Heart right ventricle (tissue), 16 donors: ENCODE results near the gene IP6K2. TPM values are rescaled to one million over a fixed set of nuclear protein-coding genes. Genes with fewer than 3 reads are reported as not detected.
"Not testable (repeated sequence)": the region's sequence is repeated elsewhere in the genome, so short reads cannot be mapped to it uniquely, and the experiment has no call there.

ENCODE experiments used
- ATAC-seq, 8 donors: fragments of 200-7000 bp; cut with Tn5 transposase; one replicate each; pipeline ENCODE4 v1.9.1; 2020; ENCODE audit warnings: mild to moderate bottlenecking in 8 of 8, moderate library complexity in 8 of 8, moderate number of reproducible peaks in 1 of 8
- DNase-seq, 2 donors: peaks; one replicate each; pipeline ENCODE4 v3.0.0-alpha.2; 2020
- H3K27ac ChIP-seq, 10 donors: fragments of 200-600 bp; sonication (generic) in 2 of 10; one replicate each; pipeline versions ENCODE4 v1.5.0 to v1.8.0; 2020 to 2022; ENCODE audit warnings: mild to moderate bottlenecking in 3 of 10
- H3K27me3 ChIP-seq, 7 donors: fragments of 200-600 bp; one replicate each; pipeline ENCODE4 v1.8.0; 2021 to 2022; ENCODE audit warnings: mild to moderate bottlenecking in 2 of 7
- H3K36me3 ChIP-seq, 9 donors: fragments of 200-600 bp; sonication (generic) in 1 of 9; one replicate each; pipeline versions ENCODE4 v1.5.0 to v1.8.0; 2020 to 2022; ENCODE audit warnings: mild to moderate bottlenecking in 2 of 9
- H3K4me1 ChIP-seq, 9 donors: fragments of 200-600 bp; sonication (generic) in 1 of 9; one replicate each; pipeline versions ENCODE4 v1.5.0 to v1.8.0; 2020 to 2022; ENCODE audit warnings: mild to moderate bottlenecking in 4 of 9
- H3K4me3 ChIP-seq, 10 donors: fragments of 200-600 bp; sonication (generic) in 2 of 10; one replicate each; pipeline versions ENCODE4 v1.5.0 to v1.8.0; 2020 to 2022; ENCODE audit warnings: mild to moderate bottlenecking in 7 of 10, moderate library complexity in 2 of 10
- H3K9me3 ChIP-seq, 11 donors: fragments of 200-600 bp in 10 of 11; sonication (generic) in 2 of 11; one replicate each; pipeline versions ENCODE4 v1.5.0 to v1.8.0; 2013 to 2022; ENCODE audit warnings: mild to moderate bottlenecking in 2 of 11, control low read depth in 1 of 11, moderate library complexity in 1 of 11
- WGBS, 2 donors: extraction: QIAGEN DNeasy Blood & Tissue Kit; methylation state at CpG; one replicate each; pipeline ENCODE4 v1.1.7; 2013; ENCODE audit warnings: inconsistent platforms in 1 of 2; 5-methylcytosine and 5-hydroxymethylcytosine counted together
- intact Hi-C, 10 donors: fragments of 100-400 bp; cut with DNase I; formaldehyde crosslinking; loops; one replicate each; pipeline versions ENCODE4 v1.11.1 to v1.14.2; 2022
- polyA plus RNA-seq, 2 donors: library from polyadenylated mRNA; stranded (reverse); fragments of 200-250 nt; gene quantifications; one replicate each; pipeline ENCODE4 v1.2.3, GENCODE V29; 2013
- total RNA-seq, 10 donors: library from RNA; stranded (reverse); fragmentation: NEBNext Ultra II Directional in 3 of 10; extraction: Animal tissue kit (Norgen Biotek cat#: 25700) in 3 of 10; gene quantifications; one replicate each; pipeline versions ENCODE4 v1.2.1 to v1.2.4, GENCODE V29; 2021 to 2023
- TF ChIP-seq, protein P1 (sequence below), 9 donors: fragments of 200-600 bp; sonication (generic) in 2 of 9; IDR thresholded peaks; one replicate each; pipeline versions ENCODE4 v1.5.0 to v1.8.0; 2021 to 2022; ENCODE audit warnings: antibody characterized with exemption in 9 of 9, mild to moderate bottlenecking in 5 of 9, moderate library complexity in 1 of 9
- donor health status: Arrhythmogenic right ventricular cardiomyopathy.
- donor health status: ischemic (EF 13 %, LVEDD 7.1; RV severe dilation, severe dysfunction).
- donor health status: healthy with polysubstance abuse.
- donor health status: DM: no; HTN: yes; CAD: no.
- donor health status: DM: no; HTN: no; CAD: no.
- donor health status: ischemic (EF 25% LVEDD 6.9; RV normal size, moderate dysfunction).
- donor health status: ischemic (EF 25% LVEDD 5.7; RV mildly dilated, moderate dysfunction).
- donor health status: healthy.
- donor health status: DM: yes; HTN: yes; CAD: no.
- donor health status: Ischemic cardiomyopathy.
- donor health status: ischemic (EF 35%, LVEDD 5.7; RV mildly dilated, moderate dysfunction).
- donor health status: nonischemic (EF 11% LVEDD 7.7; RV severe dilation, severe dysfunction).
- donor health status: DM: yes; HTN: yes; CAD: no.
- donor health status: PGD.
- donor health status: ischemic (EF 29% LVEDD 5.4; RV normal size, mild dysfunction).
- donor health status: nonischemic (EF 23%, LVEDD 6.1; RV moderate dilation, normal function).

Gene IP6K2
- total and polyA plus RNA-seq, 12 donors, result 16.7 to 81.7 (median 20.1) TPM

DNA sequence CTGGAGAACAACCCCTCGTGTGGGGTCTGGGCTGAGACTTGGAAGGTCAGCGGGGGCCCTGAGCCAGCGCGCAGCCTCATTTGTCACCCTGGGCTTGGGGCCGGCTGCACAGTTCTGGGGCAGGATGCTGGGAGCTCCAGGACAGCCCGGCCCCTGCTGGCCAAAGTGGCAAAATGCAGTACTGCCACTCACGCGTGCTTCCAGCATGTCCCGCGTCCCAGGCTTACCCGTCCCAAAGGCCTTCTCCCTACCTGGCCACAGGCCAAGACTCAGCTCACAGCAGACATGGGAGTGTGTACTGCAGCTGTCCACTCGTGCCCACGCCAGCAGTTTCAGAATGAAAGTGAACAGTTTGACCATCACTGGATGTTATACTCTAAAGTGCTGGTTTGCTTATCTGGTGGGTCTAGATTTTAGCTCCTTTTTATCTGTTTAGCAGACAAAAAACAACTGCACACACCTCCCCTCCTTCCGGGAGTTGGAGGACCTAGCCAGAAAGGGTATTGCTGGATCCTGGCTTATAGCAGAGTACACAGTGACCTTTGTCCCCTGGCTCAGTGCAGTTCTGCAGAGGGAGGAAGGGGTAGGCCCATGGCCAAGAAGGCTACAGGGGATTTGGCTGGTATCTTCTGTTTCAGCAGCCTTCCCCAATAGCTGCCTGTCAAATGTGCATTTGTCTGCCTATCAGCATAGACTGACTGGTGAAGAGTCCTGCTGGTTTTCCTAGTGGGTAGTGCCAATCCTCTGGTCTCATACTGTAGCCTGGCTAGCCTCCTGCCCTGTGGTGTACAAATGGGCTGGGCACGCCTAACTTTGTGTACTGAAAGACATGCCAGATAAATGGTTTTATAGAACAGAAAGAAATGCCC lies 23.2 kb upstream of the IP6K2 start:
- TF ChIP-seq, protein P1, sequence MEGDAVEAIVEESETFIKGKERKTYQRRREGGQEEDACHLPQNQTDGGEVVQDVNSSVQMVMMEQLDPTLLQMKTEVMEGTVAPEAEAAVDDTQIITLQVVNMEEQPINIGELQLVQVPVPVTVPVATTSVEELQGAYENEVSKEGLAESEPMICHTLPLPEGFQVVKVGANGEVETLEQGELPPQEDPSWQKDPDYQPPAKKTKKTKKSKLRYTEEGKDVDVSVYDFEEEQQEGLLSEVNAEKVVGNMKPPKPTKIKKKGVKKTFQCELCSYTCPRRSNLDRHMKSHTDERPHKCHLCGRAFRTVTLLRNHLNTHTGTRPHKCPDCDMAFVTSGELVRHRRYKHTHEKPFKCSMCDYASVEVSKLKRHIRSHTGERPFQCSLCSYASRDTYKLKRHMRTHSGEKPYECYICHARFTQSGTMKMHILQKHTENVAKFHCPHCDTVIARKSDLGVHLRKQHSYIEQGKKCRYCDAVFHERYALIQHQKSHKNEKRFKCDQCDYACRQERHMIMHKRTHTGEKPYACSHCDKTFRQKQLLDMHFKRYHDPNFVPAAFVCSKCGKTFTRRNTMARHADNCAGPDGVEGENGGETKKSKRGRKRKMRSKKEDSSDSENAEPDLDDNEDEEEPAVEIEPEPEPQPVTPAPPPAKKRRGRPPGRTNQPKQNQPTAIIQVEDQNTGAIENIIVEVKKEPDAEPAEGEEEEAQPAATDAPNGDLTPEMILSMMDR (IDR thresholded peaks at IDR 0.05), result peak; percentile 84 to 95 (median 89)
- 11% methylated on average over 15 of the region's 15 CpGs for WGBS, 2 donors
- Histone ChIP-seq H3K27ac (peak overlapping the region; percentile 51 to 92 (median 84)), H3K27me3 (no peaks in the 10 kb centered on the region), H3K4me1 (peaks cover 28 to 61% (median 48%) of the 10 kb centered on the region in 9 donors), H3K4me3 (peak overlapping the region in 7 of 10 donors; percentile 0 to 27 (median 3)), H3K9me3 (no peaks in the 10 kb centered on the region), H3K36me3 (peaks cover 0 to 4% (median 0%) of the 10 kb centered on the region in 9 donors)
- DNase-seq (peak; percentile 89 to 92), ATAC-seq (peak; percentile 86 to 95 (median 92))
- intact Hi-C loops, result loop anchor here in 4 of 10 donors (1.0 to 5.0 kb wide), 5 partner anchors 53 to 157 kb away; partner anchors contain the start of genes NCKIPSD (in 4 of the 4), PRKAR2A (in 1 of the 4) and SLC25A20 (in 1 of the 4)

DNA sequence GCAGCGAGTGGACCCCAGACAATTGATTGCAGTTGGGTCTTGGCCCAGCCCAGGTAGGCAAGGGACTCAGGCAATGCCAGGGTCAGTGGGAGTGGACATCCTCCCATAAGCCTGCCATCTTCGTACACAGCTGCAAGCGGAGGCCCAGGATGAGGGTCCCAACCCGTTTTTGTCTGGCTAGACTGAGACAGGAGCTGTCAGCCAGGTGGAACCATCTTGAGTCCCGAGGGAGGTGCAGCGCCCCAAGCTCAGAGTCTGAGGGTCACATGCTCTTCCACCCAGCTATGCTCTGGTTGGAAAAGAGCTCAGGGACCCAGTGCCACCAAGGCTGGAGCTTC lies 22.6 kb upstream of the IP6K2 start:
- WGBS, 2 donors, result 56 to 62% methylated on average over 6 of the region's 6 CpGs
- H3K27me3 ChIP-seq, result no peaks in the 10 kb centered on the region
- H3K4me3 ChIP-seq, result peak overlapping the region in 6 of 10 donors; percentile 0 to 27 (median 3)
- DNase-seq (peak in 1 of 2 donors; percentile 17), ATAC-seq (peak in 4 of 8 donors; percentile 0 to 18 (median 2))
- intact Hi-C loops, result loop anchor here in 3 of 10 donors (5.0 kb wide), 2 partner anchors 52 to 158 kb away; partner anchors contain the start of genes NCKIPSD (in 2 of the 3) and SLC25A20 (in 1 of the 3)
- peak overlapping the region; percentile 51 to 92 (median 84) for H3K27ac ChIP-seq
- H3K36me3 ChIP-seq, result peaks cover 0 to under 1% (median 0%) of the 10 kb centered on the region in 9 donors
- TF ChIP-seq, protein P1 (IDR thresholded peaks at IDR 0.05), result no peak
- H3K4me1 ChIP-seq, result peaks cover 28 to 63% (median 48%) of the 10 kb centered on the region in 9 donors
- H3K9me3 ChIP-seq, result no peaks in the 10 kb centered on the region

DNA sequence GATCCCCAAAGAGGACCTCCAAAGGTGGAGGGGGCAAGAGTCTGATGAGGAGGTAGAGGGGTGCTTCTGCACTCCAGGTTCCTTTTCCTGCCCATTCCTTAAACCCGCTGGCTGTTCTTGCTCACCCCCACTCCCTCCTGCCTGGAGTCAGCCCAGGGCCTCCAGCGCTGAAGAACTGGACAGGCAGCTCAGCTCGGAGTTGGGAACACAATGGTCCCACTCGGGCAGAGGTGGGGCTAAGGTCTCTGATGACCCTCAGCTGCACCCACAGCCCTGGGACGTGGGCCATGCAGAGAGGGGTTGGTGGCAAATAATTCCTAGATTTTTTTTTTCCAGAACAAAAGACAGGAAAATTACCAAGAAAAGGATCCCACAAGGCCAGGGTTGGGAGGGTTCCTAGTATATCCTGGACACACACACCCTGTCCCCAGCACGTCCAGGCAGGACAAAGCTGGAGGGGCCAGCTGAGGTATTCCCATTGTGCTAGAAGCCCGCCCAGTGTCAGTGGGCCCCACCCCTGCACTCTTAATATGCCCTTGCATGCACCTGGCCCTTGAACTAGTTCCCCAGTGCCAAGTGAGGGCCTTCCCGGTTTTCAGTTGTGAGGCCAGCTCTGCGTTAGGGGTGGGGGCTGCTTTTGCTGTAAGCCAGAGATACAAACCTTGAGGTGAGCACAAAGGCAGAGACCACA lies 22.1 kb upstream of the IP6K2 start:
- WGBS, 2 donors, result 58 to 69% methylated on average over 9 of the region's 9 CpGs
- H3K27me3 ChIP-seq, result no peaks in the 10 kb centered on the region
- H3K9me3 ChIP-seq, result no peaks in the 10 kb centered on the region
- no peaks in the 10 kb centered on the region for H3K36me3 ChIP-seq
- peak overlapping the region; percentile 59 to 92 (median 84) for H3K27ac ChIP-seq
- intact Hi-C loops, result loop anchor here in 3 of 10 donors (5.0 kb wide), 2 partner anchors 52 to 158 kb away; partner anchors contain the start of genes NCKIPSD (in 2 of the 3) and SLC25A20 (in 1 of the 3)
- TF ChIP-seq, protein P1 (IDR thresholded peaks at IDR 0.05), result no peak
- peaks cover 28 to 63% (median 48%) of the 10 kb centered on the region in 9 donors for H3K4me1 ChIP-seq
- peak overlapping the region in 2 of 10 donors; percentile 10 to 27 for H3K4me3 ChIP-seq
- ATAC-seq (peak; percentile 48 to 86 (median 72)), DNase-seq (peak; percentile 61 to 65)

DNA sequence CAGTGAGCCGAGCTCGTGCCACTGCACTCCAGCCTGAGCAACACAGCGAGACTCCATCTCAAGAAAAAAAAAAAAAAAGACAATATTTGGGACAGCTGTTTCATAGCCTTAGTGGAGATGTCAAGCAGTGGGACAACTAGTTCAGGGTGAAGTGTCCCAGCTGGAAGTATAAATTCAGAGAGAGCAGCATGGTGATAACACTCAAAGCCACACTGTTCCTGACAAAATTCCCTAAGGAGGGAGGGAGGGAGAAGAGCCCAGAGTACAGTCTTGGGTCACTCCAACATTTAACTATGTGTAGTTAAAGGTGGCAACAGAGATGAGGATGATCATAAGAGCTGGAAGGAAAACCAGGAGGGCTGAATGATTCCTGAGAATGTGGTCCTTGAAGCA lies 21.1 kb upstream of the IP6K2 start:
- H3K9me3 ChIP-seq, result no peaks in the 10 kb centered on the region
- DNase-seq, result peak in 1 of 2 donors; percentile 32
- 72 to 79% methylated on average over 3 of the region's 3 CpGs for whole genome bisulfite sequencing, 2 donors
- peaks cover 28 to 63% (median 48%) of the 10 kb centered on the region in 9 donors for H3K4me1 ChIP-seq
- H3K36me3 ChIP-seq, result no peaks in the 10 kb centered on the region
- ATAC-seq, result peak in 6 of 8 donors; percentile 2 to 53 (median 18)
- intact Hi-C loops, result loop anchor here in 3 of 10 donors (5.0 kb wide), 2 partner anchors 51 to 159 kb away; partner anchors contain the start of genes NCKIPSD (in 2 of the 3) and SLC25A20 (in 1 of the 3)
- no peak overlapping the region for H3K4me3 ChIP-seq
- H3K27ac ChIP-seq, result peak overlapping the region; percentile 3 to 92 (median 84)
- TF ChIP-seq, protein P1 (IDR thresholded peaks at IDR 0.05), result no peak
- no peaks in the 10 kb centered on the region for H3K27me3 ChIP-seq

DNA sequence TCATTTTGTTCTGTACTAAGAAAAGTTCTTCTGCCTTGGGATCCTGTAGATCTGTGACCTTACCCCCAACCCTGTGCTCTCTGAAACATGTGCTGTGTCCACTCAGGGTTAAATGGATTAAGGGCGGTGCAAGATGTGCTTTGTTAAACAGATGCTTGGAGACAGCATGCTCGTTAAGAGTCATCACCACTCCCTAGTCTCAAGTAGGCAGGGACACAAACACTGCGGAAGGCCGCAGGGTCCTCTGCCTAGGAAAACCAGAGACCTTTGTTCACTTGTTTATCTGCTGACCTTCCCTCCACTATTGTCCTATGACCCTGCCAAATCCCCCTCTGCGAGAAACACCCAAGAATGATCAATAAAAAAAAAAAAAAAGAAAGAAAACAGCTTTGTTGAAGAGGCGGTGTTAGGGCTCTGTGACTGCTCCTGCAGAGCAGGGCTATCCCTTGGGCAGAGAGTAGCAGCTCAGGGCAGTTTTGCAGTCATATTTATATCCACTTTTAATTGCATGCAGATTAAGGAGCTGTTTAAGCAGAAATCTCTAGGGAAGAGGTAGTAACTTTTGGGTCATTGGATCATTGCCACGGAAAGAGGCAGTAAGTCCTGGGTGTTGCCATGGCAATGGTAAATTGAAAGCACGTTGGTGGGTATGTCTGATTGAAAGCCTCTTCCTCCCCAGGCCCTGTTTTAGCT lies 18.2 kb upstream of the IP6K2 start:
- peak overlapping the region in 1 of 10 donors; percentile 9 for H3K27ac ChIP-seq
- not testable (repeated sequence) for DNase-seq, ATAC-seq, H3K9me3 ChIP-seq, H3K4me3 ChIP-seq, H3K36me3 ChIP-seq, H3K27me3 ChIP-seq
- WGBS, 2 donors, result 47 to 55% methylated on average over 7 to 8 of the region's 8 CpGs
- intact Hi-C loops, result loop anchor here in 3 of 10 donors (5.0 kb wide), 2 partner anchors 48 to 162 kb away; partner anchors contain the start of genes NCKIPSD (in 2 of the 3) and SLC25A20 (in 1 of the 3)
- peaks cover 22 to 52% (median 40%) of the 10 kb centered on the region in 9 donors for H3K4me1 ChIP-seq

DNA sequence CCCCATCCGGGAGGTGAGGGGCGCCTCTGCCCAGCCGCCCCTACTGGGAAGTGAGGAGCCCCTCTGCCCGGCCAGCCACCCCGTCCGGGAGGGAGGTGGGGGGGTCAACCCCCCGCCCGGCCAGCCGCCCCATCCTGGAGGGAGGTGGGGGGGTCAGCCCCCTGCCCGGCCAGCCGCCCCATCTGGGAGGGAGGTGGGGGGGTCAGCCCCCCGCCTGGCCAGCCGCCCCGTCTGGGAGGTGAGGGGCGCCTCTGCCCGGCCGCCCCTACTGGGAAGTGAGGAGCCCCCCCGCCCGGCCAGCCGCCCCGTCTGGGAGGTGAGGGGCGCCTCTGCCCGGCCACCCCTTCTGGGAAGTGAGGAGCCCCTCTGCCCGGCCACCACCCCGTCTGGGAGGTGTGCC lies 17.5 kb upstream of the IP6K2 start:
- 84 to 88% methylated on average over 8 to 19 of the region's 25 CpGs for WGBS, 2 donors
- H3K27ac ChIP-seq, H3K9me3 ChIP-seq, intact Hi-C loops, H3K27me3 ChIP-seq, H3K36me3 ChIP-seq, DNase-seq, H3K4me3 ChIP-seq, ATAC-seq: not testable (repeated sequence)
- peaks cover 16 to 45% (median 33%) of the 10 kb centered on the region in 9 donors for H3K4me1 ChIP-seq
